GM18505 (cell line): ENCODE data around the gene LEF1.

Source experiments
- ATAC-seq: cut with Tn5 transposase; IDR thresholded peaks from one replicate; pipeline ENCODE4 v1.9.1; 2021; ENCODE audit not compliant: unreplicated experiment
- POLR2A ChIP-seq: IDR thresholded peaks from 4 replicates; pipeline ENCODE4 v1.6.1; 2011; ENCODE audit warnings: borderline replicate concordance; ENCODE audit not compliant: insufficient read depth, insufficient read length; ENCODE audit errors: extremely low read depth

Gene LEF1

GRCh38 chr4:108171339-108172230, 2.9 kb upstream of the LEF1 start:
- ATAC-seq: no peak
- TF ChIP-seq POLR2A: no peak

- no peak for ATAC-seq
- TF ChIP-seq POLR2A: no peak
Measured at GRCh38 chr4:108170631-108171338, 2.1 kb upstream of the LEF1 start.

- ATAC-seq: no peak
- TF ChIP-seq POLR2A: no peak
Measured at GRCh38 chr4:108169664-108170063, 932 bp upstream of the LEF1 start.

- no peak for ATAC-seq
- no peak for TF ChIP-seq POLR2A
Measured at GRCh38 chr4:108168160-108168670, 517 bp downstream of the LEF1 start.

GRCh38 chr4:108166441-108167315, 2.1 kb downstream of the LEF1 start:
- TF ChIP-seq POLR2A: no peak
- ATAC-seq: peak; percentile 36

- no peak for ATAC-seq
- TF ChIP-seq POLR2A: no peak
Measured at GRCh38 chr4:108166038-108166437, 2.7 kb downstream of the LEF1 start.

- no peak for ATAC-seq
- no peak for TF ChIP-seq POLR2A
Measured at GRCh38 chr4:108165586-108165985, 3.1 kb downstream of the LEF1 start.

- no peak for TF ChIP-seq POLR2A
- ATAC-seq: no peak
Measured at GRCh38 chr4:108163351-108163750, 5.4 kb downstream of the LEF1 start.

- no peak for TF ChIP-seq POLR2A
- no peak for ATAC-seq
Measured at GRCh38 chr4:108160741-108161352, 7.9 kb downstream of the LEF1 start.

- ATAC-seq: no peak
- TF ChIP-seq POLR2A: no peak
Measured at GRCh38 chr4:108159845-108160244, 8.9 kb downstream of the LEF1 start.

GRCh38 chr4:108157655-108158054, 11.1 kb downstream of the LEF1 start:
- TF ChIP-seq POLR2A: no peak

GRCh38 chr4:108156391-108156790, 12.3 kb downstream of the LEF1 start:
- no peak for TF ChIP-seq POLR2A
- ATAC-seq: no peak

More at GRCh38 chr4:108157655-108158054, 11.1 kb downstream of the LEF1 start:
- no peak for ATAC-seq
